Bronchial epithelial cell (primary cell): ENCODE measurements around the gene SAPCD2. TPM values are rescaled to one million over a fixed set of nuclear protein-coding genes. Genes with fewer than 3 reads are reported as not detected.
A peak's percentile ranks its signal among the peaks of the same experiment; 100 is the strongest.
"Not testable (repeated sequence)": the region's sequence is repeated elsewhere in the genome, so short reads cannot be mapped to it uniquely, and the experiment has no call there.

Source experiments
- DNase-seq: peaks from one replicate; pipeline ENCODE4 v3.0.0-alpha.2; 2010; ENCODE audit warnings: low read depth
- FAIRE-seq: peaks from 2 replicates; lab custom pipeline; 2011; peaks lifted over from hg19 to GRCh38; lab: Jason Lieb, UNC
- H3K27me3 ChIP-seq: 2 replicates; pipeline ENCODE4 v1.5.1; 2011; ENCODE audit warnings: low read length; ENCODE audit not compliant: control insufficient read depth, insufficient read depth
- H3K36me3 ChIP-seq: 2 replicates; pipeline ENCODE4 v1.5.1; 2011; ENCODE audit warnings: low read length; ENCODE audit not compliant: control insufficient read depth, insufficient read depth
- H3K4me3 ChIP-seq: 2 replicates; pipeline ENCODE4 v1.5.1; 2011; ENCODE audit warnings: mild to moderate bottlenecking, low read depth, low read length, control low read depth
- CTCF ChIP-seq: IDR thresholded peaks from 2 replicates; pipeline ENCODE4 v1.5.1; 2011; ENCODE audit warnings: mild to moderate bottlenecking, moderate library complexity, low read length, control low read depth, inconsistent platforms; ENCODE audit not compliant: insufficient read depth, severe bottlenecking
- total RNA-seq: library from RNA; depleted of rRNA; stranded (reverse); fragments of >200 nt; gene quantifications from 2 replicates; pipeline ENCODE4 v1.2.1, GENCODE V29; 2014

The SAPCD2 gene
- 0.26 and 1.2 TPM in 2 replicates for total RNA-seq

GRCh38 chr9:137070201-137070905, at the start of gene SAPCD2:
Gene SAPCD2, minus strand, starts transcription at chr9:137070557. Its CDS starts 97 bp downstream, at chr9:137070460.
- H3K36me3 ChIP-seq, result no peaks in the 10 kb centered on the region
- no peaks in the 10 kb centered on the region for H3K27me3 ChIP-seq
- no peak for TF ChIP-seq CTCF
- H3K4me3 ChIP-seq, result peak within 1 kb of the TSS; percentile 36
- no peak for FAIRE-seq
- DNase-seq, result peak; percentile 77

- not testable (repeated sequence) for H3K36me3 ChIP-seq, H3K4me3 ChIP-seq, FAIRE-seq, DNase-seq, H3K27me3 ChIP-seq
Measured at GRCh38 chr9:137118092-137118603, 47.8 kb upstream of the SAPCD2 start.

- no peak for TF ChIP-seq CTCF
- Histone ChIP-seq H3K4me3 (no peak overlapping the region), H3K36me3 (peaks cover 3% of the 10 kb centered on the region), H3K27me3 (peaks cover 2% of the 10 kb centered on the region)
- FAIRE-seq, result no peak
- no peak for DNase-seq
Measured at GRCh38 chr9:137117269-137117731, 46.9 kb upstream of the SAPCD2 start.

GRCh38 chr9:137116728-137117127, 46.4 kb upstream of the SAPCD2 start:
- FAIRE-seq (no peak), DNase-seq (no peak)
- Histone ChIP-seq H3K4me3 (no peak overlapping the region), H3K27me3 (peaks cover 2% of the 10 kb centered on the region), H3K36me3 (peaks cover 3% of the 10 kb centered on the region)
- TF ChIP-seq CTCF, result no peak

- Histone ChIP-seq H3K36me3 (peaks cover 3% of the 10 kb centered on the region), H3K27me3 (peaks cover 2% of the 10 kb centered on the region), H3K4me3 (no peak overlapping the region)
- no peak for TF ChIP-seq CTCF
- DNase-seq, result no peak
- FAIRE-seq, result no peak
Measured at GRCh38 chr9:137116027-137116507, 45.7 kb upstream of the SAPCD2 start.

- TF ChIP-seq CTCF, result no peak
- Histone ChIP-seq H3K27me3 (peaks cover 2% of the 10 kb centered on the region), H3K36me3 (peaks cover 7% of the 10 kb centered on the region), H3K4me3 (no peak overlapping the region)
- FAIRE-seq (no peak), DNase-seq (no peak)
Measured at GRCh38 chr9:137115394-137116026, 45.2 kb upstream of the SAPCD2 start.
